NCI-H1694 (cell line): ENCODE data around the gene FAM228A.
"Not testable (repeated sequence)": the region's sequence is repeated elsewhere in the genome, so short reads cannot be mapped to it uniquely, and the experiment has no call there.

Experiments used
- DNase-seq: peaks from one replicate; lab custom pipeline; 2025; lab: John Stamatoyannopoulos, UW

FAM228A gene

DNA sequence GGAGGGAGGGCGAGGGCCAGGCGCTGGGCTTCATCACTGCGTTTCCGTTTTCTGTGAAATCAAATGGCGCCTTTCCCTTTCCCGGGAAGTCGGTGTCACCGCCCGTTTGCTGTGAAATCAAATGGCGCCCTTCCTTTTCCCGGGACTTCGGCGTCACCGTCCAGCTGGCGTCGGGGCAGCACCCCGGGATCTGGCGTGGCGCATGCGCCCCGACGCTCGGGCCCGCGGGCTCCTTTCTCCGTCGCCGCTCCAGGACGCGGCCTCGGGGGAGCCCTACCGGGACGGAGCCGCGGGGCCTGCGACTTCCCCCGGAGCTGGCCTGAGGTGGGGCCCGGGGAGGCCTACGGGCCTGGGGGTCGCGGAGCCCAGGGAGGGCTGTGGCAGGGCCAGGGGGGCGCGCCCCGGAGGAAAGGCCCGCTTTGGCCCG lies at the start of gene FAM228A:
Gene FAM228A, plus strand, starts transcription at position 203 of the 427 bp plus-strand sequence. CDS start 428 bp downstream, outside the sequence.
- DNase-seq = no peak

DNA sequence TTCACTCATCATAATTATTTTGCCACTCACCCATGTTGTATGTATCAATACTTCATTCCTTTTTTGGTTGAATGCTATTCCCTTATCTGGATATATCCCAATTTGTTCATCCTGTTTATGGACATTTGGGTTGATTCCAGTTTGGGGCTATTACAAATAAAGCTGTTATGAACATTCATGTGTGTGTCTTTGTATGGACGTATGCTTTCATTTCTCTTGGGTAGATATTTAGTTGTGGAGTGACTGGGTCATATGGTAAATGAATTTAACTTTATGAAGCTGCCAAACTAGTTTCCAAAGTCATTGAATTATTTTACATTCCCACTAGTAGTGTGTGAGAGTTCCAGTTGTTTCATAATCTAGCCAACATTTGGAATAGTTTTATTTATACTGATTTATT lies 48.9 kb upstream of the FAM228A start:
- no peak for DNase-seq

- no peak for DNase-seq
Observed at GRCh38 chr2:24132543-24132942, 42.3 kb upstream of the FAM228A start.

DNA sequence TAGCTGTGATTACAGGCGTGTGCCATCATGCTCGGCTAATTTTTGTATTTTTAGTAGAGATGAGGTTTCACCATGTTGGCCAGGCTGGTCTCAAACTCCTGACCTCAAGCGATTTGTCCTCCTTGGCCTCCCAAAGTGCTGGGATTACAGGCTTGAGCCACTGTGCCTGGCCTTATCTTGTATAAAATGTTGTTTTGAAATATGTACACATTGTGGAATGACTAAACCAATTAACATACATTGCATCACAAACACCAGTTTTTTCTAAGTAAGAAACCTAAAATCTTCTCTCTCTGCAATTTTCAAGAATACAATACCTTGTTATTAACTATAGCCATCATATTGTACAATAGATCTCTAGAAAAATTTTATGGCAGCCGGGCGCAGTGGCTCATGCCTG lies 34.5 kb upstream of the FAM228A start:
- not testable (repeated sequence) for DNase-seq

DNA sequence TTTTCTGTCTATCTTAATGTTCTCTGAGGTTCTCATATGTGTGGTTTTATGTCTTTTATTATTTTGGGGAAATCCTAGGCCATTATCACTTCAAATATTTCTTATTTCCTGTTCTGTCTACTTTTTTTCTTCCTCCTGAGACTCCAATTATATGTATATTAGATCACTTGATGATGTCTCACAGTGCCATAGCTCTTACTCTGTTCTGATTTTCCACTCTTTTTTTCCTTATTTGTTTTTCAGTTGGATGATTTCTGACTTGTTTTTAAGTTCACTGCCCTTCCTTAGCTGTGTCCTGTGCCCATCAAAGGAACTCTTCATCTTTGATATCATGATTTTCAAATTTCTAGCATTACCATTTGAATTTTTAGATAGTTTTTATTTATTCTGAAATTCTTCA lies 27.5 kb upstream of the FAM228A start:
- no peak for DNase-seq

DNA sequence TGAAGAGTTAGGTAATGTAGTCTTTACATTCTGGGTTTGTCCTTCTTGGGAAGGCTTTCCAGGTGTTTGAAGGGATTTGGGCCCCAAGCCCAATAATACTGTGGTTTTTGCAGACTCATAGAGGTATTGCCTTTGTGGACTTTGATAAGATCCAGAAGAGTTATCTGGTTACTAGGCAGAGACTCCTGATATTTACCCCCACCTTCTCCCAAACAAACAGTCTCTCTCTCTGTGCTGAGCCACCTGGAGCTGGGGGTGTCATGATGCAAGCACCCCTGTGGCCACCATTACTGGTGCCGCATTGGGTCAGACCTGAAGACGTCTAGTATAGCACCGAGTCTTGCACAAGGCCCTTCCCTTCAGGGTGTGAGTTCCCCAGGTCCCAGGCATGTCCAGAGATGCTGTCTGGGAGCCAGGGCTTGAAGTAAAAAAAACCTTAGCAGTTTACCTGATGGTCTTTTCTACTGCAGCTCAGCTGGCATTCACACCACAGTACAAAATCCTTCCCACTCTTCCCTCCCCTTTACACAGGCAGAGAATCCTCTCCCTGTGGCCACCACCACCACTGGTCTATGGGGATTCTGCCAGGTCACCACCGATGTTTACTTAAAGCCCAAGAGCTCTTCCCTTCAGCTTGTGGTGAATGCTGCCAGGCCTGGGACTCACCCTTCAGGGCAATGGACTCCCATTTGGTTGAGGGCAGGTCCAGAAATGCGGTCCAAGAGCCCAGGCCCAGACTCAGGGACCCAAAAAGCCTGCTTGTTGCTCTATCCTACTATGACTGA lies 22.2 kb upstream of the FAM228A start:
- DNase-seq = no peak

- DNase-seq = no peak
Observed at GRCh38 chr2:24153478-24153877, 21.4 kb upstream of the FAM228A start.

- DNase-seq = no peak
Observed at GRCh38 chr2:24158131-24158530, 16.7 kb upstream of the FAM228A start.

DNA sequence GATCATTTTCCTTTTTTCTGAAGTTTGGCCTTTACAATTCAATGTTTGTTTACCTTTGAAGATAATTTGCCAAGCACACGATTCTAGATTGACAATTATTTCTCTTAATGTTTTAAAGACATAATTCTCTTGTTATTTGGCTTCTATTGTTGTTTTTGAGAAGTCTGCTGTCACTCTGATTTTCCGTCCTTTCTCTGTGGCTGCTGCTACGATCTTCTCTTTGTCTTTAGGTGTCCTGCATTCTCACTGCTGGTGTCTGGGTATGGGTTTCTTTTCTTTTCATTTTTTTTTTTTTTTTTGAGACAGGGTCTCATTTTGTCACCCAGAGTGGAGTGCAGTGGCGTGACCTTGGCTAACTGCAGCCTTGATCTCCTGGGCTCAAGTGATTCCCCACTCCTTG lies 15.1 kb upstream of the FAM228A start:
- no peak for DNase-seq

GRCh38 chr2:24160761-24161160 lies 14.1 kb upstream of the FAM228A start:
- no peak for DNase-seq

DNA sequence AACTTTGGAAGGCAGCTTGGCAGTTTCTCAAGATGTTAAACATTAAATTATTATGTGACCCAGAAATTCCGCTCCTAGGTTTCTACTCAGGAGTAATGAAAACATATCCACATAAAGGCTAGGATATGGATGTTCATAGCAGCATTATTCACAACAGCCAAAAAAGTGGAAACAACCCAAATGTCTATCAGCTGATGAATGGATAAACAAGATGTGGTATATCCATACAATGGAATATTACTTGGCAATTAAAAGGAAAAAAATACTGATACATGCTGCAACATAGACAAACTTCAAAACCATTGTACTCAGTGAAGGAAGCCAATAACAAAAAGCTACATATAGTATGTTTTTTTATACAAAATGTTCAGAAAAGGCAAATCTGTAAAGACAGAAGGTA lies 12.4 kb upstream of the FAM228A start:
- DNase-seq = no peak

GRCh38 chr2:24163186-24163585 lies 11.7 kb upstream of the FAM228A start:
- DNase-seq = no peak

DNA sequence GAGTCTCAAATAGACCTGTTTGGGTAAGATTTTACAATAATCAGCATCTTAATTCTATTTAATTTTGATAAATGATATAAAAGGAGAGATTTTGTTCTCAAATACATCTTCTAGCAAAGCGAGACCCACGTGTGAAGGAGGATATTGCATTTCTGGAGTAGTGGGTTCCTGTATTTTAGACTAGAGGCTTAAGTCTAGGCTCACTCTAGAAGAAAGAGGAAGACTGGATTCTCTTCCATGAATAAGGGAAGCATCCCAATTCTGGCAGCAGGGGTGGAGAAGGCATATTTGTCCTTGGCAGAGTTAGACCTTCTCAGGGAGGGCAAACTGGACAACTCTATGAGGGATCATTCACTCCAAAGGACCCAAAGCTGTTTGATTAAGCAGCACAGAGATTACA lies 11.3 kb upstream of the FAM228A start:
- DNase-seq = no peak

DNA sequence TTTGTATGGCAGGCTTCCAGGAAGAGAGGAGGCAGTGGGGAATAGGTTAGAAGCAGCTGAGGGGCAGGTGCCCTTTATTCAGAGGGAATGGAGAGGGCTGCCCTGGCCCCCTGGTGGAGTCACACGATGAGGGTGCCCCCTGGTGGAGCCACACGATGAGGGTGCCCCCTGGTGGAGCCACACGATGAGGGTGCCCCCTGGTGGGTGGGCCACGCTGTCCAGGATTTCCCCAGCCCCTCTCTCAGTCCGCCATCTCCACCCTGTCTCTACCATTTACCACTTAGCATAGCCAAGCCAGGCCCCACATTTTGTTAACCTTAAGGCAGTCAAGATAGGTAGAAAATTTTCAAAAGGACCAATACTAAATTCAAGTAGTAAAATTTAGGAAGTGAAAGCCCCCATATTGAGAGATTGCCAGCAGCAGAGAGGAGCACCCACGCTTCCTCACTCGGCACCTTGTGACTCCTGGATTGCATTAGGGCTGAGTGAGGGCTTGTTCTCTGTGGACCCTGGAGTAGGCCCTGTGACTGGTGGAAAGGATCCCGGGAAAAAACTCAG lies 10.4 kb upstream of the FAM228A start:
- peak; percentile 34 for DNase-seq

DNA sequence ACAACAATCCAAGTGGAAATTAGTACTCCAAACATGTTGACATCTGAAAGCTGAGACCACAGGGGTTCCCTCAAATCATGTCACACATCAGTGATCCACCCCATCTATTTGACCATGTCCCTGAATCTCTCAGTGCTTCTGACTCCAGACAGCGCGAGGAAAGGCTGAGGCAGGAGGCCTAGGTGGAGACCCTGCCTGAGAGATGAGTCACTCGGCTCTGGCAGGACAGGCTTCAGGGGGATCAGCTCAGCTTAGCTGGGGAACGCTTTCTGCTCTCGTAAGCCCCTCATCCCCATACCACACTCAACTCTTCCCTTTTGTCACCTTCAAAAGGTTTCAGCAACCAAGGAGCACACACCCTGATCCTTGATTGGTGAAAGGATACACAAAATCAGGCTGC lies 5.8 kb upstream of the FAM228A start:
- DNase-seq = no peak

DNA sequence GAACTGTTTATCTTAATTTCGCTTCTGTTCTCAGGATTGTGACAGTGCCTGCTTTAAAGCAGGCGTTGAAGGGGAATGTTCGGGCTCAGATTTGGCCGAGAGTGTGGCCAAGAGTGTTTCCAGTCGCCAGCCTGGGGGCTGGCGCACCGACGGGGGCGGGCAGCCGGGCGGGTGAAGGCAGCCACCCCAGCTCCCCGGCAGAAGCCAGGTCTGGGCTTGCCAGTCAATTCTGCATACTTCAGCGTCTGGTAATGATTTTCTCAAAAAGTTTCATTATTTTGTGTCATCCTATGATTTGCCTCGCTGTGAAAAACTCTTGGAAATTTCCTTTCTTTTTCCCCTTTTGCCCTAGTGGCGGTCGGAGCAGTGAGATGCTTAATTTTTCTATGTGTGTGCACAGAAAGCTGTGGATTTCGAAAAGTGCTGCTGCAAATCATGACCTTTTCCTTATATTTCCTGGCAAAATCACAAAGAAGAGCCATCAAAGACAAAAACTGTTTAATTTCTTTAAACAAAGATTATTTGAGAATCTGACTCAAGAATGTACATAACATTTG lies 856 bp downstream of the FAM228A start:
- DNase-seq = no peak

GRCh38 chr2:24176326-24176725 lies 1.5 kb downstream of the FAM228A start:
- DNase-seq = no peak

- DNase-seq = no peak
Observed at GRCh38 chr2:24179683-24180082, 4.8 kb downstream of the FAM228A start.

DNA sequence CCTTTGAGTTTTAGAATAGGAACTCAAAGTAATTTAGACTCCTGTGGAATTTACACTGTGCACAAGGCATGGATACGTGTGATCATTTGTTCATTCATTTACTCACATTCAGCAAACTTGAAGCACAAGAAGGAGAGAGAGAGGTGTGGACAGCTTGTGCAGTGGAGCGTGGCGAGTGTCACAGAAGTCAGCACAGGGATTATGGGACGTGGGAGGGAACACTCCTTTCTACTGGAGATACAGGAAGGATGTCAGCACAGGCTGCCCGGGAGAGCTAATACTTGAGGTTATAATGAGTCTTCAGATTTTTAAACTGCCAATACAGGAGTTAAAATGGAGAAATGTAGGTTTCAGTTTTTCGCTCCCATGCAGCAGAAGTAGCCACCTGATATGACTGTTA lies 7.0 kb downstream of the FAM228A start:
- no peak for DNase-seq

GRCh38 chr2:24182507-24182906 lies 7.7 kb downstream of the FAM228A start:
- DNase-seq = no peak

- DNase-seq = no peak
Observed at GRCh38 chr2:24183366-24184069, 8.7 kb downstream of the FAM228A start.

DNA sequence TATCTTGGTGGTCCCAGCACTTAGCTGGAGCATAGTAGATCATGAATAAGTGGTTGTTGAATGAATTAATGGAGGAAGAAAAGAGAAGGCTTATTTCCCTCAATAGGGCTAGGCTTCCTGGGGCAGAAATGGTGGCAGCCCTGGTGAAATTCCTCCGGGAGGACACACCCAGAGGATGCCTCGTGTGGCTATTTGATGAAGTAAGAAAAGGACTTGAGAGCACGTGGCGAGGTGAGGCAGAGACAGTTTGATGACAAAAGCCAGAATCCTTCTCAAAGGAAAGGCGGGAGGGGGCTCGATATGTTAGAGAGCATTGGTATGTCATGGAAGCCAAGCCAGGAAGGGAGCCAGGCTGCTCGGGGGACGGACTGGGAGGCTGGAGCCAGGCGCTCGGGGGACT lies 14.7 kb downstream of the FAM228A start:
- DNase-seq = no peak

DNA sequence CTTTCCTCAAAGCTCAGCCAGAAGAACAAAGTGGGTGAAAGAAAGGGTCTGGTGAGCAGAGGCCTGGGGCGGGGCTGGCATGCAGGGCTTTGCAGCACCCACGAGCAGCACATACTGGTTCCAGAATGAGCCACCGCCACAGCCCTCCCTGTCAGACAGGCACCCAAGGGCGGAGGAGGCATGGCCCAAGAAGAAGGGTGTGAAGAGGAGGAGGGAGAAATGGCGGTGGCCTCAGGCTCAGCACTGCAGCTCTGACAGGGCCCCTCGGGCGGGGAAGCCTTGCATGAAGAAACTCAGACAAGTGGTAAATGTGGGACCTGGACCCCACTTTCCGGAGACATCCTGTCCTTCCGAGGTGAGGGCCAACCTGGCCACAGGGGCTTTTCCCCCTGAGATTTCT lies 15.7 kb downstream of the FAM228A start:
- no peak for DNase-seq
